GM19468 (cell line): Measurements from ENCODE around the gene TLCD3A.
"Not testable (repeated sequence)": the region's sequence is repeated elsewhere in the genome, so short reads cannot be mapped to it uniquely, and the experiment has no call there.

Experiments used
- ATAC-seq: cut with Tn5 transposase; IDR thresholded peaks from one replicate; pipeline ENCODE4 v1.9.1; 2021; ENCODE audit warnings: mild to moderate bottlenecking, moderate library complexity, moderate number of reproducible peaks; ENCODE audit not compliant: unreplicated experiment; ENCODE audit errors: extremely low read depth

The TLCD3A gene

GRCh38 chr17:746181-746580 lies 13.8 kb downstream of the TLCD3A start:
- ATAC-seq = no peak

DNA sequence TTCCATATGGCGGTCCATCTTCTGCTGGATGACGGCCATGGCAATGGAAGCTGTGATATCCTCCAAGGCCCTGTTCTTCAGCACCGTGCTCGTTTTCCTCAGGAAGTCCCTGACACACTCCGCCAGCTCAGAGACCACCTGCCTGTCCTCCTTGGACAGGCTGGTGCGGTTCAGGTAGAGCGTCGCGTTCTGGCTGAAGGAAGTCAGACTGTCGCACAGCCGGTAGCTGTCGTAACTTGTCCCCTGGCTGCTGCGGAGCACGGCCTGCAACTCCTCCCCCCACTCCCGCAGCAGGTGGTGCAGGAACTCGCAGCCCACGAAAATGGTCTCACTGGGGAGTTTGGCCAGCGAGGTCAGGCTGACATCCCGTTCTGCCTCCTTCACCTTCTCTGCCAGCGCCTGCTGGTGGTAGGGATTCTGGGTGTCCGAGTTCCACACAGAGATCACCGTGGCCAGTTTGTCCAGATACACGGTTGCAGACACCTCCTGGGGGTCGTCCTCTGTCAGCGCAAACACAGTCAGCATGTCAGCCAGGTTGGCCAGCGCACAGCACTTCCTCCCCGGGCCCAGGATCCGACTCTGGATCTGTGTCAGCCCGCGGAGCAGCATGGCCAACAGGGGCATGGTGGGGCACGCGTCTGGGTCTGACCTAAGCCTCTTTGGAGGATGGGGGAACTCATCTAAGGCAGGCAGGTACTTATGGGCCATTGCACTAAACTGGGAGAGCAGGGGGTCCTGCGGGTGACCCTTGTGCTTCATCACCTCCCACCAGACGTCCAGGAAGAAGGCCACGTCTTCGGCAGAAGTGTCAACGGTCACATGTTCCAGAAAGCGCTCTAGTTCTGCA lies 14.6 kb downstream of the TLCD3A start:
- no peak for ATAC-seq

DNA sequence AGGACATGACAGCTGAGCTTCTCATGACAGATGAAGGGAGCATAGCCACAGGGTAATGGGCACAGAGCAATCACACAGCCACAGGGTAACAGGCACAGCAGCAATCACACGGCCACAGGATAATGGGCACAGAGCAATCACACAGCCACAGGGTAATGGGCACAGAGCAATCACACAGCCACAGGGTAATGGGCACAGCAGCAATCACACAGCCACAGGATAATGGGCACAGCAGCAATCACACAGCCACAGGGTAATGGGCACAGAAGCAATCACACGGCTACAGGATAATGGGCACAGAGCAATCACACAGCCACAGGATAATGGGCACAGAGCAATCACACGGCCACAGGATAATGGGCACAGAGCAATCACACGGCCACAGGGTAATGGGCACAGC lies 16.2 kb downstream of the TLCD3A start:
- ATAC-seq = not testable (repeated sequence)

- ATAC-seq = not testable (repeated sequence)
Measured at GRCh38 chr17:749359-749758, 17.0 kb downstream of the TLCD3A start.

GRCh38 chr17:750431-751037 lies 18.1 kb downstream of the TLCD3A start:
- no peak for ATAC-seq

DNA sequence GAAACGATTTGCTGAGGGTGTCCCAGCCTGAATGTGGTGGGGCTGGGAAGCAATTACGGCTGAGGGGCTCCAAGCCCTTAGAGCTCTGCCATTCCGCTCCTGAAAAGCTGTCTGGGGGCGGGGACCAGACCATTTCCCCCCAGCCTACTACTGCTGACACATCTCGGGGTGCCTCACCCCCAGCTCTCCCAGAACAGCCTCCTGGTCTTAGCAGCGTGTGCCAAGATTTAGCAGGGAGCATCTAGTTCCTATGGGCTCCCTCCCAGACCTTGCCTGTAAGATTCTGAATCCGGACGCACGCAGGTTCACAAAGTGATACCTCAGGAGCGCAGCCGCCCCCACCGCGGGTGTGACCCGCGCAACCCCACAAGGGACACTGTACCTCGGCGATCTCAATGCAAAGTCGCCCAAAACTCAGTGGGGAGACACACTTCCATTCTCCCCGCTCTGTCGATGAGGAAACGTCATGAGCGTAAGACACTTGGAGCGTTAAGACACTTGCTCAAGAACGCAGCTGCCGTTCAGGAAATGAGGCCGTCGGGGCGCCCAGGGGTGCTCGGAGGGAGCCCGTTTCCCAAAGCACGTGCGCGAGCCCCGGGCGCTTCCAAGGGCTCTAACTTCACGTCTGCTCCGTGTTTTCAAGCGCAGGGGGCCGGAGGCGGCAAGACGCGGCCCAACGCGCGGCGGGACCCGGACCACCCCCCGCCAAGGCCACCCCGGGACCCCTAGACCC lies 19.0 kb downstream of the TLCD3A start:
- ATAC-seq = no peak

- ATAC-seq = peak; percentile 66
Measured at GRCh38 chr17:752002-752619, 19.7 kb downstream of the TLCD3A start, which contains the start of gene GEMIN4. Gene GEMIN4 (minus strand): TSS chr17:752264. CDS start chr17:752142, 122 bp downstream.

DNA sequence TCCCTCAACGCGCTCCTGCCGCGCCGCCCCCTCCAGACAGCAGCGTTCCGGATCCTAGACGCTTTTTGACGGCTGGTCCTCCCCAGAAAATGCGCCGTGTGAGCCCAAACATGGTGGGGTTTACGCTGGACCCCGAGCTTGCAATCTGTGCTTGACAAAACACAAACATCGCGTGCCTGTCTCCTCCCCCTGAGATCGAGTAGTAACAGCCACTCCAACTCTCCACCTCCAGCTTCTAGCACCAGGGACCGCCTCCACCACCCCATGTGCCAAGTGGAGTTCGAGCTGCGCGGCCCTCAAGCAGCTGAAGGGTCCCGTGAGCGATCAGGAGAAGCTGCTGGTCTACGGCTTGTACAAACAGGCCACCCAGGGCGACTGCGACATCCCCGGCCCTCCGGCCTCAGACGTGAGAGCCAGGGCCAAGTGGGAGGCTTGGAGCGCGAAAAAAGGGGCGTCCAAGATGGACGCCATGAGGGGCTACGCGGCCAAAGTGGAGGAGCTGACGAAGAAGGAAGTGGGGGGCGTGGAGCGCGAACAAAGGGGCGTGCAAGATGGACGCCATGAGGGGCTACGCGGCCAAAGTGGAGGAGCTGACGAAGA lies 20.3 kb downstream of the TLCD3A start:
- ATAC-seq = no peak

DNA sequence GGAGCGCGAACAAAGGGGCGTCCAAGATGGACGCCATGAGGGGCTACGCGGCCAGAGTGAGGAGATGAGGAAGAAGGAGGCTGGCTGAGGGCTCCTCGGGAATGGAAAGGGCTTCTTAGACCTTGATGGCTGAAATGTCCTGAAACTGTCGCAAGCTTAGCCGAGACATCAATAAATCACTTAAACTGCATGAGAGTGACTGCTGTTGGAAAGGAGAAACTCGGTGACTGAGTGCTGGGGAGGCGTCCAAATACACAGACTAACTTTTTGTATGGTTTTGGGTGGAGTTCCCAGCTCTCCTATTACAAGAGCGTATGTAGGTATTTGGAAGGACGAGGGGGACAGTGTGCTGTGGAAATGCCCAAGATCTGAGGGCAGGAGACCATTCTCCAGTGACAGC lies 21.0 kb downstream of the TLCD3A start:
- ATAC-seq = no peak

DNA sequence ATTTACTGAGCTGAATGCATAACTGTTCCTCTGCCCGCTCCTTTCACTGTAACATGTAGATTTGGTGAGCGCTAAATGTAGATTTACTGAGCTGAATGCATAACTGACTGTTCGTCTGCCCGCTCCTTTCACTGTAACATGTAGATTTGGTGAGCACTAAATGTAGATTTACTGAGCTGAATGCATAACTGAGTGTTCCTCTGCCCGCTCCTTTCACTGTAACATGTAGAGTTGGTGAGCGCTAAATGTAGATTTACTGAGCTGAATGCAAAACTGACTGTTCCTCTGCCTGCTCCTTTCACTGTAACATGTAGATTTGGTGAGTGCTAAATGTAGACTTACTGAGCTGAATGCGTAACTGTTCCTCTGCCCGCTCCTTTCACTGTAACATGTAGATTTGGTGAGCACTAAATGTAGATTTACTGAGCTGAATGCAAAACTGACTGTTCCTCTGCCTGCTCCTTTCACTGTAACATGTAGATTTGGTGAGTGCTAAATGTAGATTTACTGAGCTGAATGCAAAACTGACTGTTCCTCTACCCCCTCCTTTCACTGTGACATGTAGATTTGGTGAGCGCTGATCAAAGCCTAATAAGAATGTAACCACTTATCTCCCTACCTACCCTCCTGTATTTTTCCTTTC lies 23.0 kb downstream of the TLCD3A start:
- not testable (repeated sequence) for ATAC-seq

GRCh38 chr17:756010-756567 lies 23.7 kb downstream of the TLCD3A start:
- ATAC-seq = not testable (repeated sequence)

- ATAC-seq = no peak
Measured at GRCh38 chr17:759964-760363, 27.6 kb downstream of the TLCD3A start.

- ATAC-seq = no peak
Measured at GRCh38 chr17:760371-760770, 28.0 kb downstream of the TLCD3A start.

GRCh38 chr17:767076-767475 lies 34.7 kb downstream of the TLCD3A start:
- no peak for ATAC-seq

DNA sequence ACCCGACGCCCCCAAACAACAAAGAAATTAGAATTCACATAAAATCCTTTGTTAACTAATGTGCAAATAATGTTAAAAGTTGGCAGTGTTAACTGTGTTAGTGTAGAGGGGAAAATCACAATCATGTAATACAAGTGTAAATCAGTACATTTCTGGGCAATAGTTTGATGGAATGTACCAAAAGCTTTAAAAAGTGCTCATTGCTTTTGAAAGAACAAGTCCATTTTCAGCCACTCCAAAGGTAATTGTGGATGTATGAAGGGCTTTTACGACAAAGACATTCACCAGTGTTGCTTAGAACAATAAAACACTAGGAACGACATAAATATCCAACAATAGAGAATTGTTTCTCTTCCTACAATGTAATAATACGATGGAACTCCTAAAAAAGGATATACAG lies 40.6 kb downstream of the TLCD3A start:
- no peak for ATAC-seq

DNA sequence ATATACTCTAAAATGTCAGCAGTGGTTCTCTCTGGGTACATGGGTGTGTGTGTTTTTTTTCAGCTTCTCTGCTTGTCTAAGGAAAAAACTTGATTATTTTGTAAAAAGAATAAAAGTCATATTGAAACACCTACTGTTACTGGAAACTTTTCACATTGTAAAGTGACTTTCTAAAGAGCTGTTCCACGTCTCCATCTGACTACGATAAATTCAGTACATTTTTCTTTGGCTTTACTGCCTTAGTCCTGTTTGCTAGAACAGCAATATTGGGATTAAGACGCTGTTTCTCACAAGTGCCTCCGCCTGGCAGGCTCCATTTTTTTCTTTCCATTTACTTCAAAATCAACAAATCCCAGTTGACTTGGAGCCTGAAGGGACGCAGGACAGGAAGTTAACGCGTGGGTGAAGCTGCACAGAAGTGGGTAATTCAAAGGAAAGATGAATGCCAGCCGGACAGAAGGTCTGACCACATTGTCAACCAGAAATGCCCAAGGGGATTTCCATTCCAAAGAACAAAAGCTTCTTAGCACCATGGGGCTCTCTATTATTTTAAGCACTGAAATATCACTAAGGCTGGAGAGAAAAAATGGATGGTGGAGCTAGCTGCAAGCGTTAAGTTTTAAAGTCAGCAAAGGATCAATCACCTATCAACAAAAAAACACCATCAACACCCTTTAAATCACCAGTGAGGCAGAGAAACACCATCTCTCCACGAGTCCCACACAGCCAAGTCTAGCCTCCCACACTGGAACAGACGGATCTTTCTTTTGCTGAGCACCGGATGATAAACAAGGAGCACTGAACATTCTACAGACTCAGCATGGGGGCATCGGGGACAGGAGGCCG lies 41.3 kb downstream of the TLCD3A start:
- no peak for ATAC-seq

DNA sequence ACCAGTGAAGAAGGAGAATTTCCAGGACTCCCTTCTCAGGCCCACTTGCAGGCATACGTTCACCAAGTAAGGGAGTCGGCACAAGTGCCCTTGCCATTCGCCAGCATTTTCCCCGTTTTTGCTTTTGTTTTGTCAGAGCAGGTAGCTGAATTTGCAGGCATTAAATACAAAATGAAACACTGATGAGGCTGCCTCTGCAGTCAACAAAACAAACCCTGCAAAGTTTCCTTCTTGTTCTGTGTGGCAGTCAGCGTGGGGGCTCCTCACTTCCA lies 41.9 kb downstream of the TLCD3A start:
- no peak for ATAC-seq

GRCh38 chr17:778096-778495 lies 45.7 kb downstream of the TLCD3A start:
- no peak for ATAC-seq
